ENCODE measurements around the gene RNF213.

The RNF213 gene

GRCh38 chr17:80439499-80439898 is 178.8 kb downstream of the RNF213 start:
- DNase-seq, result no peak

- DNase-seq, result peak; percentile 18 to 39
Observed at GRCh38 chr17:80441133-80441578, 180.5 kb downstream of the RNF213 start.

- no peak for DNase-seq
Observed at GRCh38 chr17:80441598-80442322, 181.1 kb downstream of the RNF213 start.

- no peak for DNase-seq
Observed at GRCh38 chr17:80442323-80442659, 181.6 kb downstream of the RNF213 start.

GRCh38 chr17:80442764-80443163 is 182.1 kb downstream of the RNF213 start:
- no peak for DNase-seq

- DNase-seq, result no peak
Observed at GRCh38 chr17:80443498-80443897, 182.8 kb downstream of the RNF213 start.

- DNase-seq, result no peak
Observed at GRCh38 chr17:80443916-80444643, 183.4 kb downstream of the RNF213 start.

GRCh38 chr17:80444644-80444979 is 184.0 kb downstream of the RNF213 start:
- no peak for DNase-seq

- DNase-seq, result no peak
Observed at GRCh38 chr17:80445007-80445725, 184.5 kb downstream of the RNF213 start.

- DNase-seq, result no peak
Observed at GRCh38 chr17:80445726-80446110, 185.1 kb downstream of the RNF213 start.

- DNase-seq, result no peak
Observed at GRCh38 chr17:80446645-80447405, 186.2 kb downstream of the RNF213 start.

GRCh38 chr17:80447790-80448189 is 187.1 kb downstream of the RNF213 start:
- no peak for DNase-seq
